GM21723 (cell line): ENCODE measurements around the gene URAD.
A peak's percentile ranks its signal among the peaks of the same experiment; 100 is the strongest.
"Not testable (repeated sequence)": the region's sequence is repeated elsewhere in the genome, so short reads cannot be mapped to it uniquely, and the experiment has no call there.

Experiments used
- ATAC-seq: cut with Tn5 transposase; IDR thresholded peaks from one replicate; pipeline ENCODE4 v1.9.1; 2021; ENCODE audit warnings: mild to moderate bottlenecking, moderate library complexity; ENCODE audit not compliant: unreplicated experiment

URAD gene, protein sequence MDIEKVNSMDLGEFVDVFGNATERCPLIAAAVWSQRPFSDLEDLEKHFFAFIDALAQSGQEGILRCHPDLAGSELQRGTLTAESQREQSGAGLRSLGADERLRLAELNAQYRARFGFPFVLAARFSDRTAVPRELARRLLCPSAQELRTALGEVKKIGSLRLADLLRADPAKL

DNA sequence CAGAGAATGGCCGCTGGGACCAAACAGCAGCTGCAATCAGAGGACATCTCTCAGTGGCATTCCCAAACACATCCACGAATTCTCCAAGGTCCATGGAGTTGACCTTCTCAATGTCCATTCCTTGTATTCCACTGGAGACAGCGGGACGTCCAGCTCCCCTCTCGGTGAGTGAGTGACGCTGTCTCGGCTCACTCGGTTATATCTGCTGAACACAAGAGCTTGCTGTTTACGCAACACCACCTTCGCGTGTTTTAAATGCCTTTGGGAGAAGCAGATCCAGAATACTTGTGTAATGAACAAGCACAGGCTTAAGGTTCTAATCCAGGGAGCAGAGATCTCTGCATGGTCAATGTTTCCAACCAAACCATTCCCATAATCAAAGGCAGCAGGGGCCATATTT is at the start of gene URAD:
URAD (minus strand) TSS at position 174 of the 400 bp plus-strand sequence; CDS start at position 118, 56 bp downstream.
- ATAC-seq = no peak

DNA sequence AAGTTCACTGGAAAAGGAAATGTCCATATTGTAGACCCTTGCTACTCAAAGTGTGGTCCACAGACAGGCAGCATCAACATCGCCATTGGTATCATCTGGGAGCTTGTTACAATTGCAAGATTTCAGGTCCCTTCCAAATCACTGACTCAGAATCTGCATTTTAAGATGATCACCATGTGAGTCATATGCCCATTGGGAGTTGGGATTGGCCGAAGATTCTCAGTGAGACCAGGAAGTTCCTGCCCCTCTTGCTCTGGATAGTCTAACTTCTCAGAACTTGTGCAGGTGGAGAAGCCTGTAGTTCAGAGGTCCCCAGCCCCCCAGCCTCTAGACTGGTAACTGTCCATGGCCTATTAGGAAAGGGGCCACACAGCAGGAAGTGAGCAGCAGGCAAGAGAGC is 48.9 kb upstream of the URAD start:
- no peak for ATAC-seq

DNA sequence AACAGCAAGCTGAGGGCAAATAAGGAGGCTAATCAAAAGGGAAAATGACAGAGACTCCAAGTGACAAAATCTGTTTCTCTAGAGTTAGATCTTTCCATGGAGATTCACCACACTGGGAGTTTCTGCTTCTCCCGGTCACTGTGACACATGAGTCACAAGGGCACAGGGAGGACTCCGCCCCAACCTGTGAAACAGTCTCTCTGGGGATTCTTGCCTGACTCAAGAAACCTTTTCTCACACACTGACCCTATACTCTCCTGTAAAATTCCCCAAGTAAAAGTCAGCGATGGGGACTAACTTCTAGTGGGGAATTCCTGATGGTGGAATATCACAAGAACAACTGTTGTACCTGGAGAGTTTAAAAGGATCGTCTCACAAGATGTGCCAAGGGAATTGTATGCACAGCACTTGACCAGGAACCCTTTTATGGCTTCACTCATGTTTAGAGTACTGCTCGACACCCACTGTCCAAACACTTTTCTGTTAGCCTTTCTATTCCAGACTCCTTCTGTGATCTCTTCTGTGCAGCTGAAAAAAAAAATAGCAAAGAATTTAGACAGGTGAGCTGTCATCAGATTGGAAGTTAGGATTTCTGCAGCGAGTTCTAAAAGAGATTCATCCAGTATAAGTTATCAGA is 46.8 kb upstream of the URAD start:
- no peak for ATAC-seq

DNA sequence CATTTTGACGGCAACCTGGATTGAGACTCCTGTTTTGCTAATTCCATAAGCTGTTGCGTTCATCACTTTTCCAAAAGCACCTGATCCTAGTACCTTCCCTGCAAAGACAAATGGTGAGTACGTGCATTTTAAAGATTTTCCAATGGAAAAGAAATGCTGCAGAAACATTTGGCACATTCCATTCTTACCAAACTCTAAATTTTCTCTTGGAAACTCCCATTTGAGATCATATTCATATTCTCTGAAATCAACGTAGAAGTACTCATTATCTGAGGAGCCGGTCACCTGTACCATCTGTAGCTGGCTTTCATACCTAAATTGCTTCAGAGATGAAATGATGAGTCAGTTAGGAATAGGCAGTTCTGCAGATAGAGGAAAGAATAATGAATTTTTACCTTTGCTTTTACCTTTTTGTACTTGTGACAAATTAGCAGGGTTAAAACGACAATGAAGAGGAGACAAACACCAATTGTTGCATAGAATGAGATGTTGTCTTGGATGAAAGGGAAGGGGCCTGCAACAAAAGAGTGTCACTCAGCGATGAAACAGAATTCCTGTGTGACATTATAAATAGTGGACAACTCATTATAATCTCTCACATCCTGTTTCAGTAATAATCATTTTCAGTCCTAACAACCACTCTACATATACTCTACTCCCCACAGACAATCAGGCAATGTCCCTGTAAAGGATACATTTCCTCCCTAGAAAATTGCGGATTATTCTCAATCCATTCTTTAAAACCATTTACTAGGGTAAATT is 45.6 kb upstream of the URAD start:
- no peak for ATAC-seq

DNA sequence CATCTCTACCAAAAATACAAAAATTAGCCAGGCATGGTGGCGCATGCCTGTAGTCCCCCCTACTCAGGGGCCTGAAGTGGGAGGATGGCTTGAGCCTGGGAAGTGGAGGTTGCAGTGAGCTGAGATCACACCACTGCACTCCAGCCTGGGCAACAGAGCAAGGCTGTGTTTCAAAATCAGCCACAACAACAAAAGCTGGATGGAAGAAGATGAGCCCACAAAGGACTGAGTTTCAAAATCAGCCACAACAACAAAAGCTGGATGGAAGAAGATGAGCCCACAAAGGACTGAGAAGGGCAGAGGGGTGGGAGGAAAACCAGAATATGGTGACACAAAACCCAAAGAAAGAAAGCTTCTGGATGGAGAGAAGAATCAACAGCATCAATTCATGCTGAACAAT is 43.9 kb upstream of the URAD start:
- not testable (repeated sequence) for ATAC-seq

DNA sequence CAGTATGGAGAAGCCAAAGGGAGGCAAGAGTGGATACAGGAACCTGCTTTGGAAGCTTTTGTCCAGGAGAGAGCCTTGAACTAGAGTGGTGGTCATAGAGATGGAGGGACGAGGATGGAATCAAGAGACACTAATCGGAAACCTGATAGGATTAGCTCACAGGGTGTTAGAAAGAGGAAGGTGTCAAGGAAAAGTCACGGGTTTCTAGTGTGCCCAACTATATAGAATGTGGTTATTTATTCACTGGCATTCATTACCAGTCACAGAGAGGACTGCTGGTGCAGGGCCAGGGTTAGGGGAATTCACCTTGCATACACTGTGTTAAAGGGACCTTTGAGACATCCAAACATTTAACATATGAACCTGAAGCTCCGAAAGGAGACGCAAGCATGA is 43.4 kb upstream of the URAD start:
- ATAC-seq = no peak

DNA sequence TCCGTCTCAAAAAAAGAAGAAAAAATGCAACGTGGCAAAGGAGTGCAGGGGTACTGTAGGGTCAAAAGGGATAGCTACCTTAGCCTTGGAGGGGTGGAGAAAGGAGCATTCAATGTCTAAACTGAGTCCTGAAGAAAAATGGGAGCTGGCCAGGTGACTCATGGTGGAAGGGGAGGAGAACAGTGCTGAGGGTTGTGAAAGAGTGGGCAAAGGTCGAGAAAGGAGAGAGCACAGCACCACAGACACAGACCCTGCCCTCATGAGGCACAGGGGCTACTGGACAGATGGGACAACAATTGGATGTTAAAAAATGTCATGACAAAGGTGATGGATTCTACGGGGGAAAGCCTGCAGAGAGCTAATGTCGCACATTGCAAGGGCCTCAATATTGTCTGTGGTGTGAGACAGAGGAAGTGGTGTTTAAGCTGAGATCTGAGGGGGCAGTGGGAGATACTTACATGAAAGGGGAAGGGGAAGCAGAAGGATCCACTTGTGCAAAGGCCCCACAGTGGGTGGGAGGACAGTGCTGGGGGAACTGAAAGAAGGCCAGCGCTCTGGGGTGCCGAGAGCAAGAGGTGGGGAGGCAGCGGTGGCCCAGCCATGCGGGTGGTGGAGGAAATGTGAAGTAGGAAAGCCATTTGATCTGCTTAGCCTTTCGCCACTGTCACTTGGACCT is 42.9 kb upstream of the URAD start:
- ATAC-seq = peak; percentile 48

DNA sequence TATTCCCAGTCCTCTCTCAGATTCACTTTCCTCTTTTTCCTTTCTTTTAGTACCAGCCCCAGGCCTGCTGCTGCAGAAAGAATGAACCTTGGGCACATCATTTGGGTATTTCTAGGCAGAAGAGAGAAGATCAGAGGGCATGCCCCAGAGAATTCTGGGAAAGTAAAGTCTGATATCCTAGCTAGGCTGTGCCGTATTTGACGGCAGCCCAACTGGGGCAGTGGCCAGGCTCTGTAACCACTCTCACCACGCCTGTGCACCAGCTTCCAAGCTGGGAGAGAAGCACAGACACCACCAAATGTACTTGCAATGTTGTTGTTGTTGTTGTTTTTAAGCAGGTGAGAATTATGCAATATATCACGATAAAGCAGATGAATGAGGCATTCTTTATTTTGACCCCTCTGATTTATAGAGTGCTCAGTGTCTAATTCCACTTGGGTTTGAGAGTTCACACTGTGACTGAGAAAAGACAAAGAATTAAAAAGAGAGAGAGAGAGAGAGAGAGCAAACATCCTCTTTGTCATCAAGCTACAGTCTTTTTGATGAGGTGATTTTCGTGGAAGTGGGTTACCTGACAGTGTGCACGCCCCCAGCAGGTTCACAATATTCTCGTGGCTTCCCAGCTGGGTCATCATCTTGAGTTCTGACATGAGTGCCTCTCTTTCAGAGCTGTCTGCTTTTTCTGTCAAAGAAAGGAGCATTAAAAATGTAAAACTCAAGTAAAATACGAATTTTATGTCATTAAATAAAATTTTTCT is 39.3 kb upstream of the URAD start:
- no peak for ATAC-seq

DNA sequence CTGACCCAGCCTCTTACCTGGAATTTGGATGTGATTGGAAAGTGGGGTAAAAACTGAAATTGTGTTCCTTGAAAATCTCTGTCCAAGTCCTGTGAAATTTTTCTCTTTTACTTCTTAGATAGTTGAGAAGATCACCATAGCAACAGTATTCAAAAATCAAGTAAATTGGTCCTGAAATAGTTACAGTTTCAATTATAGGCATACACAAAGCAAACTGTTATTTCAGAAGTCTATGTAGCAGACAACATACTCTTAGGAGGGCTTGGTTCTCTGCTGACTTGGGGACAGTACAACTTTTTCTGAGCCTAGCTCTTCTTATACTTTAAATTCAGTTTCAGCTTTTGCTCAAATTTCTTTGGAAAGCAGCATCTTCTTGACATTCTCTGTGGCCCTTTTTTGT is 38.6 kb upstream of the URAD start:
- no peak for ATAC-seq

DNA sequence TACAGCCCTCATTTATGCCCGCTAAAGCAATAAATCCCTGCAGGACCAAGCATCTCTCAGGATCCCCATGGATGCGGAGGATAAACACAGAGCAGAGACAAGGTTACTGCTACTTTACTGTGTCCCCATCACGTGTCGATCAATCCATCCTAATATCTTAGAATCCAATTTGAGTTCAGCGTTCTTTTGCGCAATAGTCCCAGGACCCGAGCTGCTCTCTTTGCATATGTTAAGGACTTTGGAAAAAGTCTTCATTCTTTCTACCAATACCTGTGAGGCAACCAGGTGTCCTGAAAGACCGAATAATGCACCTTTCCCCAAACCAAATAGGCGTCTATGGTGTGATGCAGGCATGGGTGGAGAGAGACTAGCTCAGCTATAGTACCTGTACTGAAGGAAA is 38.0 kb upstream of the URAD start:
- no peak for ATAC-seq

DNA sequence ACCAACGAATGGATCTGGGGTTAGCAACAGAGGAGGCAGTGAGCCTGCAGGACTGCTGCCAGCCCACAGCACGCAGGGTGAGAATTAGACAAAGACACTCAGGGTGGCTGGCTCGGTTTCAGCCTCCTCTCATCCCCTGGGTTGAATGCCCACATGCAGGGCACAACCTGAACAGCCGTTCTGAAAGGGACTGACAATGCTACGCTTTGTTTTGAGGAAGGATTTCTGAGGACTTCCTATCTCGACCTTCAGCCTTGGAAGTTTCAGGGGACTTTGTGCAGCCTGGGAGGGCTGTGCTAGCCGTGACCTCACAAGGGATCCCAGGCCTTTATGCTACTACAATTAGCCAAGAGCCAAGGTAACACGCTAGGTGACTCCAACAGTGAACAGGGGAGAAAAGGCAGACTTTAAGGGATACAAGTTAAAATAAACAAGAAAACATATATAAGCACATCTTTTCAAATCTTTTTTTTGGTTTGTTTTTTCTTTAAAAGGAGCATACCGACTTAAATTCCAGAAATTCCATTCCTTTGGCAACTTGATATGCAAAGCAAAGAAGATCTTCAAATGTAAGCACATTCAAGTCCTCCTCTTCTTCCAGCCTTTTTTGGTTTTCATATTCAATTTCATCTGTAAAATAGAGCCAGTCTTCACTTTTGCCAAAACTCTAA is 34.5 kb upstream of the URAD start:
- ATAC-seq = no peak

DNA sequence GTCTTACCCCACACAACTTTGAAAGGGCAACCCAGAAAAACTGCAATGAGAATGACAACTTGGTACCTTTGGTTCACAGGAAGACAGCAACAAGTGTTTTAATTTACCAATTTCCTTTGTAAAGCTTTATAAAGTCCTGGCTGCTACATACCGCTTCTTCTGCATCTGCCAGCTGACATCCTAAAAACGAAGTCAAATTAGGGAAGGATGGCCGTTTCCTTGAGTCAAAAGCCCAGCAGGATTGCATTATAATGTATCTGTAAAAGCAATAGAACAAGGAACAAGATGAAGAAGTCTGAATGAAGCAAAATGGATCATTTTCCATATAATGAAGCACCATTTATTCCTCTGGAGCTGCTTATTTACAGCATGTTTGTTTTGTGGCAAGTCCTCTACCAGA is 25.8 kb upstream of the URAD start:
- no peak for ATAC-seq

DNA sequence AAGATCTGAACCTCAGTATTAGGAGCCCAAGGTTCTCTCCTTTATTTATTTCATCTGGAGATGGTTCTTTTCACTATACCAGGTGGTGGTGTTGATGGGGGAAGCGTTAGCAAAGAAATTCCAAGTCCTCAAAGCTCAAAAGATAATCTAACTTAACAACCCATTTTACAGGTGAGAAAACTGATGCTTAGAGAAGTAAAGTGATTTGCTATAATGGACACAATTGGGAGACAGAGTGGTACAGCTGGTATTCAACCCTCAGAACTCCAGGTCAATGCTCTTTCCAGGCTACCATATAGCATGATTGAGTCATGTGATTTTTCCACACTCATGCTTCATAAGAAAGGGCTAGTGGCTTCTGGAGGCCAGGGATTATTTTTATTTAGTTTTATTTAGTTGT is 25.0 kb upstream of the URAD start:
- no peak for ATAC-seq

DNA sequence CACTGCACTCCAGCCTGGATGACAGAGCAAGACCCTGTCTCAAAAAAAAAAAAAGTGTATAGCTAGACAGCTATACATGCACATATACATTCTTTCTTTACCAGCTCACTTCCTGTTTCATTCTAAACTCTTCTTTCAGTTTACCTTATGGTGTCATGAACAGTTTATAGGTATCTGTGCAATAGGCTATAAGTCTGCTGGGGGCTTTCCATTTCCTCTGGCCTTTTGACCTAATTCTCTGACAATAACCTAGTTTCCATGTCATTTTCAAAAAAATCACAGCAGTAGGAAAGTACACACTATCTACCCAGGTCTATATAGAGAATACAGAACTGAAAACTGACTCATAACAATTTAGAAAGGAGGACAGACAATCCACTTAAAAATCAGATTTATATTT is 24.4 kb upstream of the URAD start:
- peak; percentile 88 for ATAC-seq

DNA sequence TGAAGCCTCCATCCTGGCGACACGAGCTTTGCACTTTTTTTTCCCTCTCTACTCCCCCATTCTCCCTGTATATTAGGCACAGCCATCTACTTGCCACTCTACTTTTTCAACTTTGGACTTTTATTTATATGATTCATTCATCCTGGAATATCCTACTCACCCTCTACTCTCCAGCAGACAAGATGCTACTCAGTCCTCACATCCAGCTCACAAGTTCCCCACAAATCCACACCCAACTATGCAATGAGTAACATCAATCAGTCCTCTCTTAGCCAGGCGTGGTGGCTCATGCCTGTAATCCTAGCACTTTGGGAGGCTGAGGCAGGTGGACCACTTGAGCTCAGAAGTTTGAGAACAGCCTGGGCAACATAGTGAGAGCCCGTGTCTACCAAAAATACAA is 23.9 kb upstream of the URAD start:
- ATAC-seq = no peak

DNA sequence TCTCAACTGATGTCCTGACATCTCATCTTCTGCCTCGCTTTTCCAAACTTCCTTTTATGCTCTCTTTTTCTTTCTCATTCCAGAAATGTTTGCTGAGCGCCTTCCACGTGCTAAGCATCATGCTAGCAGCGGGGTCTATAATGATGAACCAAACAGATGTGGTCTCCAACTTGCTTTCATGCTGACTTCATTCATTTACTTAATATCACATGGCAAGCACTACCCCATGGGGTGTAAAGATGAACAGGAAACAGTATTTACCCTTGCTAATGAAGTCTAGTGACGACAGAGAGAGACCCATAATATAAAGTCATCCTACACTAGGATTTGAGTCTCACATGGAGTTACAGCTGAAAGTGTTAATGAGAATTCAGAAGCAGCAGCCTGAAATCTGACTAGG is 21.6 kb upstream of the URAD start:
- no peak for ATAC-seq

DNA sequence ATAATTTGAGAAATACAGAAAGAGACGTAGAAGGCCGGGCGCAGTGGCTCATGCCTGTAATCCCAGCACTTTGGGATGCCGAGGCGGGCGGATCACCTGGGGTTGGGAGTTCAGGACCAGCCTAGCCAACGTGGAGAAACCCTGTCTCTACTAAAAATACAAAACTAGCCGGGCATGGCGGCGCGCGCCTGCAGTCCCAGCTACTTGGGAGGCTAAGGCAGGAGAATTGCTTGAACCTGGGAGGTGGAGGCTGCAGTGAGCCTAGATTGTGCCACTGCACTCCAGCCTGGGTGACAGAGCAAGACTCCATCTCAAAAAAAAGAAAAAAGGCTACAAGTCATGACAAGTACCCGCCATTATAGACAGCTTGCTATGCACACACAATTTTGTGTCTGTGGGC is 16.5 kb upstream of the URAD start:
- not testable (repeated sequence) for ATAC-seq

DNA sequence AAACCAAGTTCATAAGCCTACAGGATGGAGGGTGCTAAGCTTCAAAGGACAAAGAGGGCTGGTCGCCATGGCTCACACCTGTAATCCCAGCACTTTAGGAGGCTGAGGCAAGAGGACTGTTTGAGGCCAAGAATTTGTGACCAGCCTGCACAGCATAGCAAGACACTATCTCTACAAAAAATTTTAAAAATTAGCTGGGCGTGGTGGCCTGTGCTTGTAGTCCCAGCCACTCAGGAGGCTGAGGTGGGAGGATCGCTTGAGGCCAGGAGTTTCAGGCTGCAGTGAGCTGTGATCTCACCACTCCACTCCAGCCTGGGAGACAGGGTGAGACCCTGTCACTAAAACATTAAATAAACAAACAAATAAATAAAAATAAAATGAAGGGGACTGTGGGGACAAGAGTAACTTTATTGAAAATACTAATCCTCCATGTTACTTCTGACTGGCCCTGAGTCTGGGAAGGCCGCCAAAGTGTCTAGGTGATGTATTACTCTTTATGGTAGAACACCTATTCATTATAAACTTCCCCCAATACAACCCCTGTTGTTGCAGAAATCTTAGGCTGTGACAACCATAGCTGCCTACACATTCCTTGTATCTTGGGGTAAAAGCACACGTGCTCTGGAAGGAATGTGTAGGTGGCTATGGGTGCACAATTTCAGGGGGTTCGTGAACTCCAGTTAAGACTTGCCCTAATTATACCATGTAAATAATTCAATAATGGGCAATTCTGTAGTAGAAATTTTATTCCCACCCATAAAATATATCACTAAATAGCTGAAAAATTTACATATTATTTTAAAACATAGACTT is 14.6 kb upstream of the URAD start:
- ATAC-seq = no peak

DNA sequence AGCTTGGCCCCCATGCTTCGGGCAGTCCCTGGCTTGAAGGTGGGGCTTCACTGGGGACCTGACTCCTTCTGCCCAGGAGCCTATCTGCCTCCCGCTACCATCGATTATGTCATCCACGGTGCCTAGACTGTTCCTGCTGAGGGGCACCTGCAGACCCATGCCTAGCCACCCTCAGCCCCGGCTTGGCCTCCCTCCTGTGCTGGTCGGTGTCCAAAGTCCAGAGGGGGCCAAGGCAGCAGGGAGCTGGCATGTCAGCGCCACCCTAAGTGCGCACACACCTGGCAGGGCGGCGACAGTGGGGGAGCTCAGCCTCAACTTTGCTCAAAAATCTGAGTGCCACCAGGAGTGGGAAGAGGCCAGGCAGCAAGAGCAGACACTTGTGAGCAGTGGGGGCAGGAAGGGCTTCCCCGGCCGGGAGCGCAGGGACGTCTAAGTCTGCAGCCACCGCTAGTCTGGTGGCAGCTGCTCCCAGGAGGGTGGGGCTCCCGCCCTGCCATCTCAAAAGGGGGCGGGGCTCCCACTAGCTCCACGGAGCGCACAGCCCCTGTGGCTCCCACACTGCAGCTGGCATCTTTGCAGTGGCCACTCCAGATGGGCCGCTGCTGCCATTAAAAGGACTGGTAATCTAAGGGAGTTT is 13.5 kb upstream of the URAD start:
- no peak for ATAC-seq
